HCT116 (cell line): ENCODE results near the gene RASL12. TPM values are rescaled to one million over a fixed set of nuclear protein-coding genes. Genes with fewer than 3 reads are reported as not detected.

Source experiments
- ATAC-seq: fragments of 200-7000 bp; cut with Tn5 transposase; 2 replicates; pipeline ENCODE4 v1.9.1; 2020; ENCODE audit warnings: mild to moderate bottlenecking, moderate library complexity
- BruUV-seq: library from RNA; stranded (reverse); fragments of 400-500 nt; replicated peaks from 2 replicates; lab custom pipeline; 2021; lab: Mats Ljungman, UMichigan
- CTCF ChIA-PET: fragments of 300-600 bp; sonication (Branson Sonifier 250); formaldehyde crosslinking; loops from one replicate; lab custom pipeline; 2021; ENCODE audit warnings: antibody characterized with exemption; lab: Charles Lee
- POLR2A ChIA-PET: fragments of 300-600, 350-600 bp; sonication (Branson Sonifier 250); formaldehyde crosslinking; loops from one replicate; lab custom pipeline; 2021; ENCODE audit warnings: antibody characterized with exemption; lab: Charles Lee
- RAD21 ChIA-PET, 2 experiments: fragments of 300-600 bp; sonication (Branson Sonifier 250); formaldehyde crosslinking; loops; one replicate each; lab custom pipeline; 2023; ENCODE audit warnings: low total read pairs in 2 of 2; ENCODE audit not compliant: uncharacterized antibody in 2 of 2, unreplicated experiment in 2 of 2, low non-redundant PET in 1 of 2; lab: Charles Lee
- DNase-seq: peaks from one replicate; pipeline ENCODE4 v3.0.0-alpha.2; 2010; ENCODE audit warnings: low read depth, low spot score
- H2AFZ ChIP-seq: fragments of 200-600 bp; shearing (Covaris generic), sonication (generic); 2 replicates; pipeline ENCODE4 v1.6.1; 2017; ENCODE audit warnings: low read depth, mixed run types, mixed read lengths, antibody characterized with exemption, low read length; ENCODE audit not compliant: poor library complexity, severe bottlenecking
- H3K27ac ChIP-seq: 2 replicates; pipeline ENCODE4 v1.5.1; 2012; ENCODE audit warnings: low read depth, low read length
- H3K27me3 ChIP-seq: fragments of 200-600 bp; sonication (generic); 2 replicates; pipeline ENCODE4 v1.6.1; 2016; ENCODE audit warnings: mixed run types, low read length, mixed read lengths; ENCODE audit not compliant: insufficient read depth
- H3K36me3 ChIP-seq, 2 experiments: fragments of 200-500 bp in 1 of 2; fragments of 200-600 bp in 1 of 2; sonication (Bioruptor generic) in 1 of 2; sonication (generic) in 1 of 2; 2 replicates each; pipeline versions ENCODE4 v1.5.1 to v1.6.1; 2014 to 2016; ENCODE audit warnings: low read length in 2 of 2, inconsistent platforms in 1 of 2, mixed read lengths in 1 of 2, mixed run types in 1 of 2; ENCODE audit not compliant: insufficient read depth in 2 of 2, control insufficient read depth in 1 of 2
- H3K4me1 ChIP-seq, 2 experiments: fragments of 200-600 bp in 1 of 2; sonication (generic) in 1 of 2; 2 replicates each; pipeline versions ENCODE4 v1.5.1 to v1.6.1; 2012 to 2017; ENCODE audit warnings: low read length in 2 of 2, inconsistent platforms in 1 of 2, mild to moderate bottlenecking in 1 of 2, mixed read lengths in 1 of 2, mixed run types in 1 of 2, moderate library complexity in 1 of 2; ENCODE audit not compliant: insufficient read depth in 2 of 2, control insufficient read depth in 1 of 2
- H3K4me2 ChIP-seq: fragments of 200-600 bp; sonication (generic); 2 replicates; pipeline ENCODE4 v1.6.1; 2017; ENCODE audit warnings: mixed run types, low read length, mixed read lengths
- H3K4me3 ChIP-seq, 2 experiments: fragments of 200-600 bp in 1 of 2; sonication (generic) in 1 of 2; replicated peaks in 1 of 2; 2 replicates each; pipeline ENCODE4 v1.5.1; 2011 to 2016; ENCODE audit warnings: low read length in 2 of 2, control low read depth in 1 of 2, low read depth in 1 of 2, mild to moderate bottlenecking in 1 of 2, mixed read lengths in 1 of 2, mixed run types in 1 of 2
- H3K79me2 ChIP-seq: fragments of 200-600 bp; sonication (generic); 2 replicates; pipeline ENCODE4 v1.6.1; 2017; ENCODE audit warnings: mild to moderate bottlenecking, mixed run types, low read length, moderate library complexity, mixed read lengths; ENCODE audit not compliant: insufficient read depth
- H3K9ac ChIP-seq: fragments of 200-600 bp; sonication (generic); 2 replicates; pipeline ENCODE4 v1.6.1; 2016; ENCODE audit warnings: low read length, mixed read lengths
- H3K9me2 ChIP-seq: fragments of 200-600 bp; sonication (generic), shearing (Covaris generic); 2 replicates; pipeline ENCODE4 v1.6.1; 2017; ENCODE audit warnings: mixed run types, mild to moderate bottlenecking, moderate library complexity; ENCODE audit not compliant: insufficient read depth
- H3K9me3 ChIP-seq, 2 experiments: fragments of 200-500 bp in 1 of 2; fragments of 200-600 bp in 1 of 2; sonication (Bioruptor generic) in 1 of 2; sonication (generic) in 1 of 2; 2 replicates each; pipeline ENCODE4 v1.6.1; 2014 to 2017; ENCODE audit warnings: low read length in 2 of 2, mixed read lengths in 2 of 2, inconsistent platforms in 1 of 2, low read depth in 1 of 2, mild to moderate bottlenecking in 1 of 2, mixed run types in 1 of 2, moderate library complexity in 1 of 2; ENCODE audit not compliant: control insufficient read depth in 1 of 2, insufficient read depth in 1 of 2
- H4K20me1 ChIP-seq: fragments of 200-600 bp; sonication (generic), shearing (Covaris generic); 2 replicates; pipeline ENCODE4 v1.6.1; 2017; ENCODE audit warnings: mixed run types, mild to moderate bottlenecking, moderate library complexity; ENCODE audit not compliant: insufficient read depth
- CBX3 ChIP-seq: IDR thresholded peaks from 2 replicates; pipeline ENCODE4 v1.6.1; 2012; ENCODE audit warnings: low read depth
- CEBPB ChIP-seq: IDR thresholded peaks from 2 replicates; pipeline ENCODE4 v1.6.1; 2012; ENCODE audit warnings: low read depth
- CTCF ChIP-seq, 3 experiments: fragments of 200-600 bp in 1 of 3; sonication (generic) in 1 of 3; IDR thresholded peaks in 2 of 3; conservative IDR thresholded peaks in 1 of 3; 2 replicates each; pipeline ENCODE4 v1.5.1; 2012 to 2017; ENCODE audit warnings: low read depth in 2 of 3, low read length in 2 of 3, antibody characterized with exemption in 1 of 3, borderline replicate concordance in 1 of 3, control low read depth in 1 of 3, mild to moderate bottlenecking in 1 of 3, mixed read lengths in 1 of 3, mixed run types in 1 of 3, moderate library complexity in 1 of 3; ENCODE audit not compliant: insufficient read depth in 1 of 3
- EZH2 ChIP-seq: fragments of 200-600 bp; sonication (generic); IDR thresholded peaks from 2 replicates; pipeline ENCODE4 v1.6.1; 2017; ENCODE audit warnings: antibody characterized with exemption, mixed run types
- MAX ChIP-seq: IDR thresholded peaks from 2 replicates; pipeline ENCODE4 v1.6.1; 2012
- POLR2A ChIP-seq: IDR thresholded peaks from 2 replicates; pipeline ENCODE4 v1.7.0; 2011; ENCODE audit warnings: borderline replicate concordance; ENCODE audit not compliant: insufficient read depth, insufficient read length; ENCODE audit errors: extremely low read depth
- RAD21 ChIP-seq: IDR thresholded peaks from 2 replicates; pipeline ENCODE4 v1.6.1; 2012; ENCODE audit warnings: low read depth, mild to moderate bottlenecking
- SP1 ChIP-seq: IDR thresholded peaks from 2 replicates; pipeline ENCODE4 v1.6.1; 2012; ENCODE audit warnings: low read depth
- intact Hi-C: fragments of 100-400 bp; cut with micrococcal nuclease; formaldehyde crosslinking; loops from 2 replicates; pipeline ENCODE4 v1.10.0; 2022
- total RNA-seq: library from RNA; stranded (reverse); gene quantifications from one replicate; pipeline ENCODE4 v1.2.1, GENCODE V29; 2021; ENCODE audit not compliant: unreplicated experiment

Gene RASL12
- total RNA-seq, 1 experiment from 2014 or later, result 0.25 TPM

- ATAC-seq, result peak; percentile 94
- peak overlapping the region; percentile 38 for H3K4me2 ChIP-seq
- ChIA-PET POLR2A (interaction anchor here (1.0 to 1.2 kb wide), 2 partner anchors 9 to 227 kb away, joined by 3 to 4 read pairs; partner anchors contain the start of gene RNU5B-1), RAD21 (no interaction called here), CTCF (interaction anchor here (0.6 to 2.1 kb wide), 4 partner anchors 23 to 44 kb away, joined by 3 to 13 read pairs (median 8); no protein-coding TSS in a partner anchor)
- BruUV-seq, result no TSS peak
- H3K27me3 ChIP-seq, result no peaks in the 10 kb centered on the region; the same call in 1 of the 2 replicates
- no peaks in the 10 kb centered on the region for H4K20me1 ChIP-seq
- peak overlapping the region; percentile 24 for H2AFZ ChIP-seq
- no peaks in the 10 kb centered on the region for H3K79me2 ChIP-seq
- H3K27ac ChIP-seq, result no peak overlapping the region
- no peaks in the 10 kb centered on the region for H3K9me2 ChIP-seq
- no peak overlapping the region for H3K4me3 ChIP-seq
- no peaks in the 10 kb centered on the region for H3K36me3 ChIP-seq
- H3K9me3 ChIP-seq, result no peaks in the 10 kb centered on the region
- peak; percentile 83 for TF ChIP-seq MAX
- TF ChIP-seq RAD21, result peak; percentile 67
- no peak for TF ChIP-seq CBX3
- no peak for TF ChIP-seq EZH2
- TF ChIP-seq SP1, result no peak
- no peak for TF ChIP-seq CEBPB
- no peak for TF ChIP-seq POLR2A
- peak; percentile 47 to 82 (median 53) for TF ChIP-seq CTCF (IDR thresholded peaks at IDR 0.05 in 2 of 3, conservative IDR thresholded peaks at IDR 0.05 in 1 of 3; ENCODE audit: borderline replicate concordance in 1 of 3, insufficient read depth in 1 of 3, low read depth in 2 of 3, low read length in 2 of 3)
- TF ChIP-seq, all 23 proteins: peak for 3
- H3K4me1 ChIP-seq, result peaks cover 3 to 13% of the 10 kb centered on the region in 2 experiments; a peak in 2 of 4 replicates
- DNase-seq, result peak; percentile 48
- intact Hi-C loops, result loop anchor here (1.0 to 2.0 kb wide), 2 partner anchors 23 to 45 kb away; no protein-coding TSS in a partner anchor
- H3K9ac ChIP-seq, result no peak overlapping the region
Observed at GRCh38 chr15:65077981-65078352, 10.2 kb upstream of the RASL12 start.
